Anterior cingulate cortex (tissue), 58 donors: ENCODE measurements around the gene COL6A5.
"Not testable (repeated sequence)": the region's sequence is repeated elsewhere in the genome, so short reads cannot be mapped to it uniquely, and the experiment has no call there.

ENCODE experiments used
- DNase-seq, 58 donors: peaks; one replicate each; lab custom pipeline; 2025; lab: John Stamatoyannopoulos, UW

The COL6A5 gene, protein sequence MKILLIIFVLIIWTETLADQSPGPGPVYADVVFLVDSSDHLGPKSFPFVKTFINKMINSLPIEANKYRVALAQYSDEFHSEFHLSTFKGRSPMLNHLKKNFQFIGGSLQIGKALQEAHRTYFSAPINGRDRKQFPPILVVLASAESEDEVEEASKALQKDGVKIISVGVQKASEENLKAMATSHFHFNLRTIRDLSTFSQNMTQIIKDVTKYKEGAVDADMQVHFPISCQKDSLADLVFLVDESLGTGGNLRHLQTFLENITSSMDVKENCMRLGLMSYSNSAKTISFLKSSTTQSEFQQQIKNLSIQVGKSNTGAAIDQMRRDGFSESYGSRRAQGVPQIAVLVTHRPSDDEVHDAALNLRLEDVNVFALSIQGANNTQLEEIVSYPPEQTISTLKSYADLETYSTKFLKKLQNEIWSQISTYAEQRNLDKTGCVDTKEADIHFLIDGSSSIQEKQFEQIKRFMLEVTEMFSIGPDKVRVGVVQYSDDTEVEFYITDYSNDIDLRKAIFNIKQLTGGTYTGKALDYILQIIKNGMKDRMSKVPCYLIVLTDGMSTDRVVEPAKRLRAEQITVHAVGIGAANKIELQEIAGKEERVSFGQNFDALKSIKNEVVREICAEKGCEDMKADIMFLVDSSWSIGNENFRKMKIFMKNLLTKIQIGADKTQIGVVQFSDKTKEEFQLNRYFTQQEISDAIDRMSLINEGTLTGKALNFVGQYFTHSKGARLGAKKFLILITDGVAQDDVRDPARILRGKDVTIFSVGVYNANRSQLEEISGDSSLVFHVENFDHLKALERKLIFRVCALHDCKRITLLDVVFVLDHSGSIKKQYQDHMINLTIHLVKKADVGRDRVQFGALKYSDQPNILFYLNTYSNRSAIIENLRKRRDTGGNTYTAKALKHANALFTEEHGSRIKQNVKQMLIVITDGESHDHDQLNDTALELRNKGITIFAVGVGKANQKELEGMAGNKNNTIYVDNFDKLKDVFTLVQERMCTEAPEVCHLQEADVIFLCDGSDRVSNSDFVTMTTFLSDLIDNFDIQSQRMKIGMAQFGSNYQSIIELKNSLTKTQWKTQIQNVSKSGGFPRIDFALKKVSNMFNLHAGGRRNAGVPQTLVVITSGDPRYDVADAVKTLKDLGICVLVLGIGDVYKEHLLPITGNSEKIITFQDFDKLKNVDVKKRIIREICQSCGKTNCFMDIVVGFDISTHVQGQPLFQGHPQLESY (N-terminal part only)

DNA sequence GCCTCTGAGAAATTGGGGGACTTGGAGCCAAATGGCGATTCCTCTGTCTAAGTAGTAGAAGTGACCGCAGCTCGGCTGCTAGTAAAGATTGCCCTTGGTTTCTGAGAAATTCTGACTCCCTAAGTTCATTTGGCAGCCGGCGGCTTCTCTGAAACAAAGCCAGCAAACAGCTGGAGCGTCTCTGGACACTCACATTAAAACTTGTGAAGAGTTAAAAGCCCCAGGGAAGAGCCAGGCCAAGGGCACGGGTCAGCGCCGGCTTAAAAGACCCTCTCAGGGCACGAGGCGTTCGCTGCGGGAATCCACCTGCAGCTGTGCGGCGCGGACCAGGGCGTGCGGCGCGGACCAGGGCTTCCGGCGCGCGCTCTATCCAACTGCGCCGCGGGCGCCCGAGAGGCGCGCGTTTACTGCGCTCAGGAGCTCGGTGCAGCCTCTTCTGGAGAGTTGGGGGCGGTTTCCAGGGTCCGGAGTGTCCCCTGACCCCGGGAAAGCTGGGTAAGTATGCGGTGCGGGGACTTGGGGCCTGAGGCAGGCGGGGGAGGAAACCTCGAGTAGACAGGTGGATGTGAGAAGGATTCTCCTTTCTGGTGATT, at the start of gene COL6A5:
Gene COL6A5, plus strand, starts transcription at position 186 of the 593 bp plus-strand sequence. CDS start 27,967 bp downstream, outside the sequence.
- DNase-seq: no peak

DNA sequence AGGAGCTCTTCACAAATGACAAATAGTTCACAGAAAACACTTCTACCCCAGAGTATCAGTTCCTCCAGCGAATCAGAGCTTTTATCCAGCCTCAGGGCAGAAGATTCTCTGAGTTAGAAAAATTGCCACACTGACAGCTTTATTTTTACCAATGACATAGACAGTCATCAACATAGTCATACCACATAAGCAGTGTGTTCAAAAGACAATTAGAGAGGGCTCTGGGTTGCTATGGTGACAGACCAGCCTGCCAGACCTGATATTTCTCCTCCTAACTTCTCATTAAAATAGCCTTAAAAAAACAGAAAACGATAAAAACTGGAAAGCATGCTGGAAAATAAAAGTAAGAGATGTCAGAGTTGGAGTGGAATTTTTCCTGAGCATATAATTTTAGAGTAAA, 45.9 kb upstream of the COL6A5 start:
- DNase-seq: peak in 1 of 58 donors; percentile 10

DNA sequence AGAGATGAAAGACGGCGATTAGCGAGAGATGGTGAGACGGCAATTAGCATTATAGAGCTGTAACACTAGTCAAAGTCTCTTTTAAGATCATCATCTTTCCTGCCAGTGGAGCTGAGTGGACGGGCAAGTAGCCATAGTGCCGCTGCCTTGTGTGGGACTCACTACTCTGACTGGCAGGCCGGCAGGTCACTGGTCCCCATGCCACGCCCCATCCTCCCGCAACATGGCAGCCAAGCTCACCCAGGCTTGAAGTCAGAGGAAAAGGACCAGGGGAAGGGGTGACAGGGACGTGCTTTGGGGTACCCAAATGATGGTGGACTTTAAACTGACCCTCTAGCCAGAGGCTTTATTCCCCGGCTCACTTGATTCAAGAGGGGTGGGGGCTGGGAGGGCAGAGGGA, 44.6 kb upstream of the COL6A5 start:
- DNase-seq: no peak

DNA sequence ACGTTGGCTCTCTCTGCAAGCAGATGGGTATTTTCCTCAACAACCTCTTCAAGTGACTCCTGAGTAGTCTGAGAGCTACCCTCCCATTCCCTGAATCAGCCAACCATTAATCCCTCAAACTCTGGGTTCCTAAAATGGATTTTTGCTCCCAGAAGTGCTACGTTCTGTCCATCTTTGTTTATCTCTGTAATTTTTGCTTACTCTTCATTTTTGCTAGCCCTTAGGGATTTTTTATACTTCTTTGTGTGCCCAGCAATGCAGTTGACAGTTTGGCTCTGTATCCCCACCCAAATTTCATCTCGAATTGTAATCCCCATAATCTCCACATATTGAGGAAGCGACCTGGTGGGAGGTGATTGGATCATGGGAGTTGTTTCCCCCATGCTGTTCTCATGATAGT, 35.4 kb upstream of the COL6A5 start:
- DNase-seq: no peak

DNA sequence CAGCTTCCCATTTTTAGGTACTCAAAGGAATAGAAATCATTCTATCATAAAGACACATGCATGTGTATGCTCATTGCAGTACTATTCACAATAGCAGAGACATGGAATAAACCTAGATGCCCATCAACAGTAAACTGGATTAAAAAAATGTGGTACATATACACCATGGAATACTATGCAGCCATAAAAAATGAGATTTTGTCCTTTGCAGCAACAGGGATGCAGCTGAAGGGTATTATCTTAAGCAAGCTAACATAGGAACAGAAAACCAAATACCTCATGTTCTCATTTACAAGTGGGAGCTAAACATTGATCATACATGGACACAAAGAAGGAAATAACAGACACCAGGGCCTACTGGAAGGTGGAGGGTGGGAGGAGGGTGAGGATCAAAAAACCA, 33.1 kb upstream of the COL6A5 start:
- DNase-seq: no peak

DNA sequence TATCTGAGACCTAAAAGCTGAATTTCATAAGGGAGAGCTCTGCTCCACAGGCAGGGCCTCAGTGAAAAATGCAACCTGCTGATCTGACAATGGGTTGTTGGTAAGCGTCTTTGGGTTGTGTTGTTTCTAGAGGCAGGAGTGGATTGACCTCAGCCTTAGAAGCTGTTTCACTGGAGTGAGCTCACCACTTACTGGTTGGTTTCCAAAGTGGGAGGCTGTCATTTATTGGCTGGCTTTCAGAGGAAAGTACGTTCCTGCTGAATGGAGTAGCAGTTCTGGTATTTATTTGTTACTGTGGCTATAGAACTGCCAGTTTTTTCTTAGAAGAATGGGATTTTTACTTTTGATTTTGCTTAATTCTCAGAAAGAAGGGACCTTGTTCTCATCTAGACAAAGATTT, 29.3 kb upstream of the COL6A5 start:
- no peak for DNase-seq

DNA sequence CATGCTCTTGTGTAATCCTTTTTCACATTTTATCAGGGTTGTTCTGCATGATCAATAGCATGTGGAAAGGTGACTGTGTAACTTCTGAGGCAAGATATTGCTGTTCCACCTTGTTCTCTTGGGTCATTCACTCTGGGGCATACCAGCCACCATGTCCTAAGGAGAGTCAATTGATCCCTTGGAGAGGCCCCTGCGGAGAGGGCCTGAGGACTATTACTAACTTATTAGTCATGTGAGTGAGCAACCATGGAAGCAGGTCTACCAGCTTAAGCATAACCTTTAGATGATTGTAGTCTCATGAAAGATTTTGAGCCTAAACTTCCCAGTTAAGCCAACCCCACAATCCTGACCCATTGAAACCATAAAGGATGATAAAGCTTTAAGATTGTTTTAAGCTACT, 22.0 kb upstream of the COL6A5 start:
- no peak for DNase-seq

DNA sequence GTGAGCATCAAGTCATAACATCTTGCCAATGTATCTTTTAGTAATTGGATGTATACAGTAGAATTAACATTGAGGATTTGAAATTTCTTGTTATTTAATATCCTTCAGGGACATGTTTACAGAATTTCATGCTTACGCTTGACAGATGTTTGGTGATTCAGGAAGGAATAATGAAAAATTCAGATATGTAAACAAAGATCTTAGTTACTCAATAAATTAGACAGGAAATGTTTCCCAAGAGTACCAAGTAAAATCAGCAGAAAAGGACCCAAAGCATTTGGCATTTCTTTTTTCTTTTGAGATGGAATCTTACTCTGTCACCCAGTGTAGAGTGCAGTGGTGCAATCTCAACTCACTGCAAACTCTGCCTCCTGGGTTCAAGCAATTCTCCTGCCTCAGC, 4.7 kb upstream of the COL6A5 start:
- no peak for DNase-seq

DNA sequence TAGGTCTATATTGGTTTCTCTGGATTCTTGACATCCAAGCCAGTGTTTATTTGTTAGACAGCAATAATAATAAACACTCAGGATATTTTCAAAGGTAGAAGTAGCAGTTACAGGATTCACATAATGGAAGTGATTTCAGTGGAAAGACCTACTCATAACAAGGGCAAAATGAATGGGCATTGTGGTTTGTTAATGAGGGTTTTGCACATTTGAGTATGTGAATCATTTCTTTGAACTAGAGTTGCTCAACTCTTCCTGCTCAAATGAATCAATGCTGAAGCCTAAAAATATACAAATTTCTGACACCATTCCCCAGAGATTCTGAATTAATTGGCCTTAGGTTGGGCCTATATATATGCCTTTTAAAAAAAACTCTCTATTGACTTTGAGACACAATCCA, 4.1 kb upstream of the COL6A5 start:
- DNase-seq: no peak

DNA sequence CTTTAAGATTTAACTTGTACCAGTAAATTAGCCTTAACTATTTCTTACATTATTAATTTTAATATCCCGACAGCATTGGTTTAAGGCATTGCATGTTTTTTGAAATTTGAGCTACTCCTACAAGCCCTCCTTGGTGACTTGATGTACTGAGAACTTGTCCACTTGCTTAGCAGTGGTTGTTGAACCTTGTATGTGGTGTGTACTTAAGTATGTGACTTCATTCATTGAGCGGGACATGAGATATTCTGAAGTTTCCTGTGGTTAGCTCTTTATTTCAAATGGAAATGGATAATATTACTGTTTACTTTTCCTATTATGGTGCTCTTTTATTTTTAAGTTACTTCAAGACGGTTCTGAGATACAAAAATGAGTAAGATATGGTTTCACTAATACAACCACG, 3.6 kb upstream of the COL6A5 start:
- no peak for DNase-seq

DNA sequence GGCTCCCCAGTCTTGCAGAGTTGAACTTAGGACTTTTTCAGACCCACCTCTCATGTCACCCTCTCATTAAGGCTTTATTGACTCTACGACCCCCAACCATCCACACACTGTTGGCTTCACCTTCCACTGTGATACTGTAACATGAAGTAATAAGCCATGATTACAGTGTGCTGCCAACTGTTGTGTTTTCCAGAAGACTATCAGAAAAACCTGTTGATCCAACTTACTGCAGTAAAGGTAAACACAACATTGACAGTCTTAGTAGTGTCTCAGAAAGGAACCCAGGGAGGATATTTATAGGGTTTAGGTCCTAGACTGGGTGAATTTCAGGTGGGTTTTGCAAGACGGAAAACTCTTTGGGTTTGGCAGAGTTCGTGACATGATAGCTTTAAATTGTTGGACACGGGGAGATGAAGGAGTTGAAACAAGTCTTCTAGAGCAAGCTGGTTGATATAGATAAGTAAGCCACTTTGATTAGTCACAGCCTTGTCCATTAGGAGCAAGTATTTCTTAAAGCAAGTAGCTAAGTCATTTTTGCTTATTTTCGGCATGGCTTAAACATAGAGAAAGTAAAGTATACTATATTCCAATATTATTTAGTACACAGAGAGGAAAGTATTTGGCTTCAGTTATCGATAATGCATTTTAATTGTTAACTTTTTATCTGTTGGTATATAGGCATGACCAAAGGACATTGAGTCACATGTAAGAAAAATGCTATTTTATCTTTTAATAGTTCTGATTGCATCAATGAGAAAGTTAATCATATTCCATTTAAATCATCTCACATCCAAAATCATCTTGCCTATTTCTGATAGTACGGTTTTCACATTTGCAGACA, 2.4 kb upstream of the COL6A5 start:
- no peak for DNase-seq

DNA sequence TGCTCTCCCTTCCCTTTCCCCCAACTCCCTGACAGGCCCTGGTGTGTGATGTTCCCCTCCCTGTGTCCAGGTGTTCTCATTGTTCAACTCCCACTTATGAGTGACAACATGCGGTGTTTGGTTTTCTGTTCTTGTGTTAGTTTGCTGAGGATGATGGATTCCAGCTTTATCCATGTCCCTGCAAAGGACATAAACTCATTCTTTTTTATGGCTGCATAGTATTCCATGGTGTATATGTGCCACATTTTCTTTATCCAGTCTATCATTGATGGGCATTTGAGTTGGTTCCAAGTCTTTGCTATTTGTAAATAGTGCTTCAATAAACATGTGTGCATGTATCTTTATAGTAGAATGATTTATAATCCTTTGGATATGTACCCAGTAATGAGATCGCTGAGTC, 2.8 kb downstream of the COL6A5 start:
- DNase-seq: not testable (repeated sequence)

DNA sequence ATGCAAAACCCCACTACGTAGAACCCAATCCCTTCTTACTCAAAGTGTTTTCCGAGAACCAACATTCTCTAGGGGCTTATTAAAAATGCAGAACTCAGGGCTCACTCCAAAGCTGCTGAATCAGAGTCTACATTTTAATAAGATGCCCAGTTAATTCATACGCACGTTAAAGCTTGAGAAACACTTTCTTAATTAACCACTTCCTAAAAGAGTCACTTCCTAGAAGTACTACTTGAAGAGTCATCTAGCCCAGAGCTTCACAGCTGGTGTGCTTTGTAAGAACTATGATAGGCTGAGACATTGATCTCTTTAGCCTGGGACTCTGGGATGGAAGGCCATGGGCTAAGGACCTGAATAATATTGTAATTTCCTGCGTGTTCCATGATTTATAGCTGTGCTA, 9.0 kb downstream of the COL6A5 start:
- no peak for DNase-seq

DNA sequence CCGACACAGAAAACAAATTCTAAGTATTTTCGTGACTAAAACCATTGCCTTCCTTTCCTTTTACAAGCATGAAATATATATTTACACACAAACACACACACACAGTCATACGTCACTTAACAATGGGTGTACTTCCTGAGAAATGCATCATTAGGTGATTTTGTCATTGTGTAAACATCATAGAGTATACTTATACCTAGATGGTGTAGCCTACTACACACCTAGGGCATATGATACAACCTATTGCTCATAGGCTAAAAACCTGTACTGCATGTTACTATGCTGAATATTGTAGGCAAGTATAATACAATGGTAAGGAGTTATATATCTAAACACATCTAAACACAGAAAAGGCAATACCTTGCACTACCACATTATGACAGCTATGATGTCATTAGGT, 28.6 kb downstream of the COL6A5 start:
- DNase-seq: no peak

DNA sequence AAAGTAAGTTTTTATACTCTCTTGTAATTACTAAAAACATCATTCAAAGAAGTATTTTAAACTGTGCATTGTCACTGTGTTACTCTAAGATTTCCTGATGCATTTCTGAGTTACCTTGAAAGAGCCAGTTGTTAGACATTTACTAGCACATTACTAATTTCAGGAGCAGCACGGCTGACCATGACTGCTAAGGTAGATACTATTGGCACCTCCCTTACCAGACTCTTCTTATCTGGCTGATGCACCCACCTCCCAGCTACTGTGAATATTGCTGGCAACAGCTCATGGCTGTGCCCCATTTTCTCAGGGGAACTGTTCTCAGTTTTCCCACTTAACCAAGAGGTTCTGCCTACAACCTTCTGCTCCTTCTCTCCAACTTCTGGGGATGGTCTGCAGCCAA, 29.4 kb downstream of the COL6A5 start:
- no peak for DNase-seq

DNA sequence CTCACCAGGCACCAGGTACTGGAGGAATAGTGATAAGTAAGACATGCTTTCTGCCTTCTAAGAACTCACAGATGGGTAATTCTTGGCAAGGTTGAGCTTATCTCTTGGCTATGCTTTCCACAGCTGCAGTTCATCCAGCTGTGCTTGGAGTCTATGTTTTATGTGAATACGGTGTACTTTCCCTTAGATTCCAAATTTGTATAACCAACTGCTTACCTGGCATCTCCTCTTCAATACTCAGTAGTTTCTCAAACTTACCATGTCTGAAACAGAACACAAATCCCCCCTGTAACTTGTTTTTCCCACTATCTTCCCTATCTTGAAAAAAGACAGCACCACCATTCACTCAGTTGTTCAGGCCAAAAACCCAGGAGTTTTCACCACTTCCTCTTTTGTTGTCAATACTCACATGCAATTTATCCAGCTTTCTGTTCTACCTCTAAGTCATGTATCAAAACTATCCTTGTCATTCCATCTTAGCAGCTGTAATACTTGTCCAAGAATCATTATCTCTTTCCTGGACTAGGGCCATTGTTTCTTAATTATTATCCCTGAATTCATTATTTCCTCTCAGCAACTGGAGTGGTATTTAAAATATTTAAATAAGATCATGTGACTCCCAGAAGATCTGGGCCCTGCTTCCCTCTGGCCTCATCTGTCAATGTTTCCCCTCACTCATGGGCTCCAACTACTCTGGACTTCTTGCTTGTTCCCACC, 32.6 kb downstream of the COL6A5 start:
- DNase-seq: no peak

DNA sequence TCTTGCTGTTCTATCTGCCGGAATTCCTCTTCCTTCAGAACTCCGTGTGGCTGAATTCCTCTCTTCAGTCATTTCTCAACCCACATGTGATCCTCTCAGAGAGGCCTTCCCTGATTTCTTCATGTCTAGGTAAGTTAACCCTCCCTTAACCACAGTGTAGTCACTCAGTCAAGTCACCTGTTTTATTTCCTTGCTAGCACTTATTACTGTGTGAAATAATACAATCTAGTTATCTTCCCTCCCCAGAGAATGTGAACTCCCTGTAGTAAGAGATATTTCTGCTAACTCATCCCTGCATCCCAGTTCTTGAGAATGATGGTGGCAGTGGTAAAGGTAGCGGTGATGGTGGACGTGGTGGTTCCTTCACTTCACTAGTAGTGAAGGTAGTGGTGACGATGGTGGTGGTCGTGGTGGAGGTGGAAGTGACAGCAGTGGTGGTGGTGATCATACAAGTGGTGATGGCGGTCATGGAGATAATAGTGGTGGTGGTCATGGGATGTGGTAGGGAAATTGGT, 33.3 kb downstream of the COL6A5 start:
- no peak for DNase-seq

DNA sequence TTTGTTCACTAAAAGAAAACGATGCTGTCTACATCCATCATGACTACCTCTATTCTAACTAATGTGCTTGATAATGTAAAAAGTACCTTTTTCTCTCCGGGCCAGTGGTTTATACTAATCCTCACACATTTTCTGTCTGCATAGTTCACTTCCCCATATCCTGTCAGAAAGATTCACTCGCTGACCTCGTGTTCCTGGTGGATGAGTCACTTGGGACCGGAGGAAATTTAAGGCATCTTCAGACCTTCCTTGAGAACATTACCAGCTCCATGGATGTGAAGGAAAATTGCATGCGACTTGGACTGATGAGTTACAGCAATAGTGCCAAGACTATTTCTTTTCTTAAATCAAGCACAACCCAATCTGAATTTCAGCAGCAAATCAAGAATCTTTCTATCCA, 33.8 kb downstream of the COL6A5 start:
- no peak for DNase-seq

DNA sequence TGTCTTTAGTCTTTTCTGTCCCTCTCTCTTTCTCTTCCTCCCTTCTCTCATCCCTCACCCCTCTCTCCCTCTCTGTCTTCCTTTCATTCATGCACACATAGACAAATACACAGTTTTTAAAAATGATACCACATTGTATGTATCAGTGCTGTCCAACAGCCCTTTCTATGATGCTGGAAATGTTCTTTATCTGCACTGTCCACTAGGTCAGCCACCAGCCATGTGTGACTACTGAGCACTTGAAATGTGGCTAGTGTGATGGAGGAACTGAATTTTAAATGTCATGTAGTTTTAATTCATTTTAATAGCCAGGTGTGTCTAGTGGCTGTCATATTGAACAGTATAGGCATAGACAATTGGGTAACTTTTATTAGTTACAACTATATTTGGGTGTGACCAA, 34.9 kb downstream of the COL6A5 start:
- no peak for DNase-seq
